Osteocyte (in vitro differentiated cells): ENCODE results near the gene RELL1. TPM values are rescaled to one million over a fixed set of nuclear protein-coding genes. Genes with fewer than 3 reads are reported as not detected.

Experiments
- DNase-seq: peaks from one replicate; pipeline ENCODE4 v3.0.0; 2021; ENCODE audit warnings: mixed read lengths; ENCODE audit not compliant: unreplicated experiment; ENCODE audit errors: extremely low spot score
- H3K27ac Mint-ChIP-seq: one replicate; pipeline ENCODE4 v1.8.0; 2021; ENCODE audit warnings: mild to moderate bottlenecking, mixed read lengths; ENCODE audit not compliant: unreplicated experiment
- H3K27me3 Mint-ChIP-seq: one replicate; pipeline ENCODE4 v1.8.0; 2021; ENCODE audit warnings: mixed read lengths; ENCODE audit not compliant: unreplicated experiment
- H3K36me3 Mint-ChIP-seq: one replicate; pipeline ENCODE4 v1.8.0; 2021; ENCODE audit warnings: mixed read lengths; ENCODE audit not compliant: unreplicated experiment
- H3K4me1 Mint-ChIP-seq: one replicate; pipeline ENCODE4 v1.8.0; 2021; ENCODE audit warnings: mixed read lengths; ENCODE audit not compliant: unreplicated experiment
- H3K4me3 Mint-ChIP-seq: one replicate; pipeline ENCODE4 v1.8.0; 2021; ENCODE audit warnings: mild to moderate bottlenecking, moderate library complexity, mixed read lengths; ENCODE audit not compliant: unreplicated experiment
- H3K9me3 Mint-ChIP-seq: one replicate; pipeline ENCODE4 v1.8.0; 2021; ENCODE audit warnings: mixed read lengths; ENCODE audit not compliant: unreplicated experiment
- total RNA-seq: library from RNA; stranded (reverse); gene quantifications from 2 replicates; pipeline ENCODE4 v1.2.1, GENCODE V29; 2021
- TF ChIP-seq, protein P1 (sequence below): fragments of 200-600 bp; sonication (generic); IDR thresholded peaks from 2 replicates; pipeline ENCODE4 v1.5.0; 2021; ENCODE audit warnings: antibody characterized with exemption, mild to moderate bottlenecking, moderate library complexity

Gene RELL1
- total RNA-seq, 1 donor from 2014 or later: 15.6 TPM

DNA sequence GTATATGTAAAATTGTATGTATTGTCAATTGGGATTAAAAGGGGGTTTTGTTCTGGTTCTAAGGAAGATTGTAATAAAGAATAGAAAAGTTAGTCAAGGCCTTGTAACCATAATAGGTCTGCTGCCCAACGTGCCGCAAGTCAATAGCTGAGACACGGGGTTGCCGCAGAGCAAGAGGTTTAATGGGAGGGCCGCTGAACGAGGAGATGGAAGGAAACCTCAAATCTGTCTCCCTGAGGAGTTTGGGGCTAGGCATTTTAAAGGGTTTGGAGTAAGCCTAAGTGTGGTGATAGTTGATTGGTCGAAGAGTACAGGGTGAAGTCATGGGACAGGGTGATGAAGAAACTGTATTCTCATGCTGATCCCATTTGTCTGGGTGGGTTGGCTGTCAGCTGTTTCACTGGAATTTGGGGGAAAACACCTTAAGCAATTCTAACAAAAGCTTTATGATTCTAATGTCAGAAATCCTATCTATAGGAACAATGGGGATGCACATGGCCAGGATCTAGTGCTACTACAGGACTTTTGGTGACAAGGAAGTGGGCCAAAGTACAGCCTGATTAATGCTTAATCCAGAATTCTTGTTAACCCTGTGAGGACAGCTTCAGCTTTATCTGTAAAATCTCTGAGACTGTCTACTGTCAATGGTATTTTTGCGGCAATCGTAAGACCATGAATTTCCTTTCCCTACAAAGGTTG, 86.9 kb downstream of the RELL1 start:
- Mint-ChIP-seq H3K4me1 (peaks cover 4% of the 10 kb centered on the region), H3K36me3 (no peaks in the 10 kb centered on the region), H3K27ac (no peak overlapping the region), H3K4me3 (no peak overlapping the region), H3K27me3 (no peaks in the 10 kb centered on the region), H3K9me3 (no peaks in the 10 kb centered on the region)
- TF ChIP-seq, protein P1, sequence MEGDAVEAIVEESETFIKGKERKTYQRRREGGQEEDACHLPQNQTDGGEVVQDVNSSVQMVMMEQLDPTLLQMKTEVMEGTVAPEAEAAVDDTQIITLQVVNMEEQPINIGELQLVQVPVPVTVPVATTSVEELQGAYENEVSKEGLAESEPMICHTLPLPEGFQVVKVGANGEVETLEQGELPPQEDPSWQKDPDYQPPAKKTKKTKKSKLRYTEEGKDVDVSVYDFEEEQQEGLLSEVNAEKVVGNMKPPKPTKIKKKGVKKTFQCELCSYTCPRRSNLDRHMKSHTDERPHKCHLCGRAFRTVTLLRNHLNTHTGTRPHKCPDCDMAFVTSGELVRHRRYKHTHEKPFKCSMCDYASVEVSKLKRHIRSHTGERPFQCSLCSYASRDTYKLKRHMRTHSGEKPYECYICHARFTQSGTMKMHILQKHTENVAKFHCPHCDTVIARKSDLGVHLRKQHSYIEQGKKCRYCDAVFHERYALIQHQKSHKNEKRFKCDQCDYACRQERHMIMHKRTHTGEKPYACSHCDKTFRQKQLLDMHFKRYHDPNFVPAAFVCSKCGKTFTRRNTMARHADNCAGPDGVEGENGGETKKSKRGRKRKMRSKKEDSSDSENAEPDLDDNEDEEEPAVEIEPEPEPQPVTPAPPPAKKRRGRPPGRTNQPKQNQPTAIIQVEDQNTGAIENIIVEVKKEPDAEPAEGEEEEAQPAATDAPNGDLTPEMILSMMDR: no peak
- no peak for DNase-seq

DNA sequence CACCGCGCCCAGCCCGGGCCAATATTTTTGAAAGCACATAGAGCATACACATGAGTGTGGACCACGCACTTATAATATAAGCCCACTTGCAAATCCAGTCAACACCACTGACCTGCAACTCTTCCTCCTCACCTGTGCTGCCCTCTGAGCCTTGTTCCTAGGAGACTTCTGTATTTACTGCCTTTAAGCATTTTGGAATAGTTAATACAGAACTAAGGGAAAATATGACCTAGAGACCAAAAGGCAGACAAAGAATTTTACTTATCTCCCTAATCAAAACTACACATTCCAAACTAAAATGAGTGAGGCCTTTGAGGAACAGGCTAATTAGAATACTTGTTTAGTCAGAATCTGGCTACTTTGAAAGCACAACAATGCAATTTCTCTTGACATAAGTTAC, 89.1 kb downstream of the RELL1 start:
- TF ChIP-seq, protein P1: no peak
- Mint-ChIP-seq H3K4me3 (no peak overlapping the region), H3K36me3 (no peaks in the 10 kb centered on the region), H3K4me1 (no peaks in the 10 kb centered on the region), H3K27ac (no peak overlapping the region), H3K27me3 (no peaks in the 10 kb centered on the region), H3K9me3 (no peaks in the 10 kb centered on the region)
- DNase-seq: no peak

DNA sequence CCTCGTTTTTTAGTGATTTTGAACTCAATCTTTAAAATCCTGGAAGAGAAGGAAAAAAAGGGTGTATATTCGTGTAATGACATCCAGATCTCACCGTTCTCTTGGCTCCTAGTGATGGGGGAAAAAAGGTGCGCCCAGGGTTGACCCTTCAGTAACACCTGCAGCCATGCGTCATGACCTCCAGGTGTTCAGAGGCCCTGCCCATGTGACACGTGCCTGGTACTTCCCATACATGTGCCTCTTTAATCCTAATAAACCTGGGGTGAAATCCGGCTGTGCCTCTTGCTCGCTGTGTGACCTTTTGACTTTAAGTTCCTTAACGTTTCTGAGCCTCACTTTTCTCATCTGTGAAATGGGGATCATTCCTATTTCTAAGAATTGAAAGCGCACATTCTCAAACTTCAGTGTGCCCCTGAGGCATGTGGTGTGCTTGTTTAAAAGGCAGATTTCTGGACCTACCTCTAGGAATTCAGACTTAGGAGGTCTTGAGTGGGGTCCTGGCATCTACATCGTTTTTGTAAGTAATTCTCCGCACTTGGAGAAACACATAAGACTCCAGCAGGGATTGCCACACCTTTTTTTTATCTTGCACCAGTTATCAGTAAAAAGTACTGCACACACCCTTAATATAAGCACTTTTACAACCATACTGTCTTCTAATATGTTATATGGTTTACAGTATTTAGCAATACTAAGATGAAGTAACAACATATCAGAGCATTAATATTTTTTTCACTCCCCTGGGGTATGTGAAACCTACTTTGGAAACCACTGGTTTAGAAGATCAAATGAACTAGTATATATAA, 90.1 kb downstream of the RELL1 start:
- Mint-ChIP-seq H3K27me3 (no peaks in the 10 kb centered on the region), H3K36me3 (no peaks in the 10 kb centered on the region), H3K4me1 (no peaks in the 10 kb centered on the region), H3K4me3 (no peak overlapping the region), H3K27ac (no peak overlapping the region), H3K9me3 (no peaks in the 10 kb centered on the region)
- TF ChIP-seq, protein P1: no peak
- no peak for DNase-seq

GRCh38 chr4:37594099-37594498, 92.1 kb downstream of the RELL1 start:
- Mint-ChIP-seq H3K4me1 (no peaks in the 10 kb centered on the region), H3K9me3 (no peaks in the 10 kb centered on the region), H3K36me3 (no peaks in the 10 kb centered on the region), H3K27me3 (no peaks in the 10 kb centered on the region), H3K27ac (no peak overlapping the region), H3K4me3 (no peak overlapping the region)
- TF ChIP-seq, protein P1: no peak
- DNase-seq: no peak

- no peak overlapping the region for H3K27ac Mint-ChIP-seq
- no peak for DNase-seq
- H3K4me1 Mint-ChIP-seq: no peaks in the 10 kb centered on the region
- TF ChIP-seq, protein P1: no peak
- no peaks in the 10 kb centered on the region for H3K9me3 Mint-ChIP-seq
- H3K4me3 Mint-ChIP-seq: no peak overlapping the region
- H3K27me3 Mint-ChIP-seq: no peaks in the 10 kb centered on the region
- H3K36me3 Mint-ChIP-seq: no peaks in the 10 kb centered on the region
Measured at GRCh38 chr4:37591349-37591748, 94.8 kb downstream of the RELL1 start.
